Panc1 (cell line): Measurements from ENCODE around the gene ZFP36L1.

Experiments used
- POLR2AphosphoS5 ChIP-seq: IDR thresholded peaks from 2 replicates; pipeline ENCODE4 v1.6.1; 2012; ENCODE audit warnings: mild to moderate bottlenecking, low read depth, low read length, moderate library complexity
- REST ChIP-seq, 2 experiments: IDR thresholded peaks; 2 replicates each; pipeline ENCODE4 v1.6.1; 2011 to 2012; ENCODE audit warnings: low read depth in 2 of 2, control low read depth in 1 of 2, low read length in 1 of 2, mild to moderate bottlenecking in 1 of 2, moderate library complexity in 1 of 2; ENCODE audit not compliant: insufficient read depth in 1 of 2
- SIN3A ChIP-seq: IDR thresholded peaks from 2 replicates; pipeline ENCODE4 v1.6.1; 2012; ENCODE audit warnings: low read depth, mild to moderate bottlenecking, low read length, moderate library complexity, borderline replicate concordance; ENCODE audit not compliant: insufficient read depth
- TCF7L2 ChIP-seq: IDR thresholded peaks from 2 replicates; pipeline ENCODE4 v1.6.1; 2011; ENCODE audit warnings: mild to moderate bottlenecking, low read depth, low read length, inconsistent platforms
- TF ChIP-seq, protein P1 (sequence below): fragments of 450-650 bp; IDR thresholded peaks from 2 replicates; pipeline ENCODE4 v1.5.1; 2017; ENCODE audit warnings: mild to moderate bottlenecking

DNA sequence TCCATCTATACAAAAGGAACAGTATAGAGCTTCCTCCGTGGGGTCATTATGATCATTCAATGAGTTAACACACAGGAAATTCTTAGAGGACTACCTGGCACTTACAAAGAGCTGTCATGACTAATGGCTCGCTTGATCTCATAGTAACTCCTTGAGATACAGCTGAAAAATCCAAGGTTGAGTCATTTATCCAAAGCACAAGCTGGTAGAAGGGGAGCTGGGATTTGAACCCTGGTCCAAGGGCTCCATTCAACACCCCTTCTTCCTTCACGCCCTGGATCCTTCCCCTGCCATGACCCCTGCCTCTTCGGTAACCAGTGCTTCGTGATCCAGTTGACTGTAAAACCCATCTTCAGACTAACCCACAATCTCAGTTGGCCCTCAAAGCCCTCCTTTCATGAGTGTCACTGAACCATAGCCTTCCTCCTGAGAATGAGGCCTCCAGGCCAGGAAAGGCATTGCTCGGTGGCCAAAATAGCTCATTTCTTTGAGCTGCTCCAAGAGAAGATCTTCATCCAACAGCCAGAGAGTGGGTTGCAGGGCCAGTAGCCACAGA, 7.8 kb downstream of the ZFP36L1 start:
- TF ChIP-seq POLR2AphosphoS5, result no peak
- TF ChIP-seq, protein P1, sequence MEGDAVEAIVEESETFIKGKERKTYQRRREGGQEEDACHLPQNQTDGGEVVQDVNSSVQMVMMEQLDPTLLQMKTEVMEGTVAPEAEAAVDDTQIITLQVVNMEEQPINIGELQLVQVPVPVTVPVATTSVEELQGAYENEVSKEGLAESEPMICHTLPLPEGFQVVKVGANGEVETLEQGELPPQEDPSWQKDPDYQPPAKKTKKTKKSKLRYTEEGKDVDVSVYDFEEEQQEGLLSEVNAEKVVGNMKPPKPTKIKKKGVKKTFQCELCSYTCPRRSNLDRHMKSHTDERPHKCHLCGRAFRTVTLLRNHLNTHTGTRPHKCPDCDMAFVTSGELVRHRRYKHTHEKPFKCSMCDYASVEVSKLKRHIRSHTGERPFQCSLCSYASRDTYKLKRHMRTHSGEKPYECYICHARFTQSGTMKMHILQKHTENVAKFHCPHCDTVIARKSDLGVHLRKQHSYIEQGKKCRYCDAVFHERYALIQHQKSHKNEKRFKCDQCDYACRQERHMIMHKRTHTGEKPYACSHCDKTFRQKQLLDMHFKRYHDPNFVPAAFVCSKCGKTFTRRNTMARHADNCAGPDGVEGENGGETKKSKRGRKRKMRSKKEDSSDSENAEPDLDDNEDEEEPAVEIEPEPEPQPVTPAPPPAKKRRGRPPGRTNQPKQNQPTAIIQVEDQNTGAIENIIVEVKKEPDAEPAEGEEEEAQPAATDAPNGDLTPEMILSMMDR, result no peak
- no peak for TF ChIP-seq SIN3A
- no peak for TF ChIP-seq REST (IDR thresholded peaks at IDR 0.05; ENCODE audit: insufficient read depth in 1 of 2, low read depth in 2 of 2, low read length in 1 of 2)
- no peak for TF ChIP-seq TCF7L2
